HG03442 (cell line): ENCODE results near the gene PRMT7.
A peak's percentile ranks its signal among the peaks of the same experiment; 100 is the strongest.

Experiments
- ATAC-seq: cut with Tn5 transposase; IDR thresholded peaks from one replicate; pipeline ENCODE4 v1.9.1; 2021; ENCODE audit warnings: mild to moderate bottlenecking, moderate library complexity; ENCODE audit not compliant: unreplicated experiment

PRMT7 gene

GRCh38 chr16:68300734-68301459, 9.9 kb upstream of the PRMT7 start:
- no peak for ATAC-seq

- no peak for ATAC-seq
These were observed 4.2 kb upstream of the PRMT7 start for GRCh38 chr16:68306633-68307032.

- no peak for ATAC-seq
These were observed 1.0 kb upstream of the PRMT7 start for GRCh38 chr16:68309799-68310198.

GRCh38 chr16:68310437-68310773, 414 bp upstream of the PRMT7 start:
- peak; percentile 15 for ATAC-seq

- ATAC-seq = no peak
These were observed 2.3 kb downstream of the PRMT7 start for GRCh38 chr16:68313116-68313515.

GRCh38 chr16:68319185-68319908, 8.5 kb downstream of the PRMT7 start:
- ATAC-seq = peak; percentile 61

- ATAC-seq = no peak
These were observed 13.5 kb downstream of the PRMT7 start for GRCh38 chr16:68324336-68324735.

- no peak for ATAC-seq
These were observed 14.1 kb downstream of the PRMT7 start for GRCh38 chr16:68324780-68325357.

GRCh38 chr16:68328151-68328859, 17.5 kb downstream of the PRMT7 start:
- ATAC-seq = peak; percentile 72

GRCh38 chr16:68328860-68329390, 18.1 kb downstream of the PRMT7 start:
- no peak for ATAC-seq

GRCh38 chr16:68331879-68332410, 21.1 kb downstream of the PRMT7 start:
- no peak for ATAC-seq

- ATAC-seq = no peak
These were observed 21.7 kb downstream of the PRMT7 start for GRCh38 chr16:68332411-68333121.

- ATAC-seq = no peak
These were observed 24.4 kb downstream of the PRMT7 start for GRCh38 chr16:68335175-68335574.

GRCh38 chr16:68338326-68339119, 27.7 kb downstream of the PRMT7 start:
- ATAC-seq = no peak

GRCh38 chr16:68339214-68339613, 28.4 kb downstream of the PRMT7 start:
- no peak for ATAC-seq

- no peak for ATAC-seq
These were observed 31.8 kb downstream of the PRMT7 start for GRCh38 chr16:68342620-68343019.

- ATAC-seq = no peak
These were observed 32.3 kb downstream of the PRMT7 start for GRCh38 chr16:68343137-68343536.

GRCh38 chr16:68344252-68344651, 33.4 kb downstream of the PRMT7 start:
- no peak for ATAC-seq

GRCh38 chr16:68345351-68345810, 34.6 kb downstream of the PRMT7 start:
- no peak for ATAC-seq
